ENCODE measurements around the gene IRF3. TPM values are rescaled to one million over a fixed set of nuclear protein-coding genes. Genes with fewer than 3 reads are reported as not detected.

Gene IRF3
- total RNA-seq, 1 donor from 2014 or later, result 34.5 TPM

GRCh38 chr19:49657493-49658138 is 8.0 kb downstream of the IRF3 start:
- TF ChIP-seq CTCF (IDR thresholded peaks at IDR 0.05; ENCODE audit: borderline replicate concordance), result no peak
- peaks cover 100% of the 10 kb centered on the region for H3K36me3 ChIP-seq
- no peak for DNase-seq
- H3K4me1 ChIP-seq, result no peaks in the 10 kb centered on the region
- H3K27ac ChIP-seq (replicated peaks), result no peak overlapping the region
- no peaks in the 10 kb centered on the region for H3K9me3 ChIP-seq (replicated peaks)
- intact Hi-C loops (cut with micrococcal nuclease), result no loop called here
- no peak overlapping the region for H3K4me3 ChIP-seq
- H3K27me3 ChIP-seq (ENCODE audit: low read depth), result no peaks in the 10 kb centered on the region

GRCh38 chr19:49656456-49657109 is 9.1 kb downstream of the IRF3 start:
- no peak for DNase-seq
- TF ChIP-seq CTCF (IDR thresholded peaks at IDR 0.05; ENCODE audit: borderline replicate concordance), result no peak
- H3K4me1 ChIP-seq, result no peaks in the 10 kb centered on the region
- peaks cover 95% of the 10 kb centered on the region for H3K36me3 ChIP-seq
- no peak overlapping the region for H3K4me3 ChIP-seq
- H3K27ac ChIP-seq (replicated peaks), result no peak overlapping the region
- intact Hi-C loops (cut with micrococcal nuclease), result no loop called here
- no peaks in the 10 kb centered on the region for H3K9me3 ChIP-seq (replicated peaks)
- no peaks in the 10 kb centered on the region for H3K27me3 ChIP-seq (ENCODE audit: low read depth)

- TF ChIP-seq CTCF (IDR thresholded peaks at IDR 0.05; ENCODE audit: borderline replicate concordance), result no peak
- intact Hi-C loops (cut with micrococcal nuclease), result no loop called here
- Histone ChIP-seq H3K4me1 (no peaks in the 10 kb centered on the region), H3K27ac (replicated peaks) (no peak overlapping the region), H3K9me3 (replicated peaks) (no peaks in the 10 kb centered on the region), H3K4me3 (no peak overlapping the region), H3K36me3 (peaks cover 94% of the 10 kb centered on the region), H3K27me3 (ENCODE audit: low read depth) (no peaks in the 10 kb centered on the region)
- no peak for DNase-seq
Observed at GRCh38 chr19:49655570-49656455, 9.8 kb downstream of the IRF3 start.

GRCh38 chr19:49654581-49654980 is 11.1 kb downstream of the IRF3 start:
- intact Hi-C loops (cut with micrococcal nuclease), result no loop called here
- H3K27ac ChIP-seq (replicated peaks), result no peak overlapping the region

More at GRCh38 chr19:49654581-49654980, 11.1 kb downstream of the IRF3 start:
- no peaks in the 10 kb centered on the region for H3K27me3 ChIP-seq (ENCODE audit: low read depth)
- H3K9me3 ChIP-seq (replicated peaks), result no peaks in the 10 kb centered on the region
- no peaks in the 10 kb centered on the region for H3K4me1 ChIP-seq
- peaks cover 93% of the 10 kb centered on the region for H3K36me3 ChIP-seq
- no peak for DNase-seq
- TF ChIP-seq CTCF (IDR thresholded peaks at IDR 0.05; ENCODE audit: borderline replicate concordance), result no peak
- H3K4me3 ChIP-seq, result no peak overlapping the region

All from left ventricle myocardium inferior (tissue), 1 donor.